ENCODE results near the gene FREM1.

DNA sequence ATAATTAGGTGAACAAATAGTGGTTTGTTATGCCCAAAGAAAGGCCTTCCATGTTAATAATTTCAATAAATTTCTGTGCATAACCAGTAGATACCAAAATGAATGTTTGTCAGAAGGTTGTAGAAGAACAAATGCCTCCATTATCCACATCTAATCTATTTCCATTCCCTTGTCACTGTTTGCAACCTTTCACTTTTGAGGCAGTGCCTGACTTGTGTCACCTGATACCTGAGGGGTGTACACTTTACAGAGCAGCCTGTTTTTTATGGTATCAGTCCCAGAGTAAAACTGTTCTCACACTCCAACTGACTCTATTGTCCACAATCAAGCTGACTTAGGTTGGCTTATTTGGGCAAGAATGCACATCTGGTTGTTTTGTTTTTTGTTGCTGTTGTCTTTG is 40.1 kb downstream of the FREM1 start:
- TF ChIP-seq, protein P1, sequence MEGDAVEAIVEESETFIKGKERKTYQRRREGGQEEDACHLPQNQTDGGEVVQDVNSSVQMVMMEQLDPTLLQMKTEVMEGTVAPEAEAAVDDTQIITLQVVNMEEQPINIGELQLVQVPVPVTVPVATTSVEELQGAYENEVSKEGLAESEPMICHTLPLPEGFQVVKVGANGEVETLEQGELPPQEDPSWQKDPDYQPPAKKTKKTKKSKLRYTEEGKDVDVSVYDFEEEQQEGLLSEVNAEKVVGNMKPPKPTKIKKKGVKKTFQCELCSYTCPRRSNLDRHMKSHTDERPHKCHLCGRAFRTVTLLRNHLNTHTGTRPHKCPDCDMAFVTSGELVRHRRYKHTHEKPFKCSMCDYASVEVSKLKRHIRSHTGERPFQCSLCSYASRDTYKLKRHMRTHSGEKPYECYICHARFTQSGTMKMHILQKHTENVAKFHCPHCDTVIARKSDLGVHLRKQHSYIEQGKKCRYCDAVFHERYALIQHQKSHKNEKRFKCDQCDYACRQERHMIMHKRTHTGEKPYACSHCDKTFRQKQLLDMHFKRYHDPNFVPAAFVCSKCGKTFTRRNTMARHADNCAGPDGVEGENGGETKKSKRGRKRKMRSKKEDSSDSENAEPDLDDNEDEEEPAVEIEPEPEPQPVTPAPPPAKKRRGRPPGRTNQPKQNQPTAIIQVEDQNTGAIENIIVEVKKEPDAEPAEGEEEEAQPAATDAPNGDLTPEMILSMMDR (IDR thresholded peaks at IDR 0.05), result no peak
- no peak for TF ChIP-seq EZH2 (IDR thresholded peaks at IDR 0.05; ENCODE audit: borderline replicate concordance, insufficient read depth, low read depth, low read length, poor library complexity, severe bottlenecking)
